Colonic mucosa (tissue), 4 donors: Measurements from ENCODE around the gene LMAN1. TPM values are rescaled to one million over a fixed set of nuclear protein-coding genes. Genes with fewer than 3 reads are reported as not detected.

Source experiments
- DNase-seq: peaks from one replicate; pipeline ENCODE4 v3.0.0-alpha.2; 2020
- H3K27ac ChIP-seq: fragments of 200-600 bp; one replicate; pipeline ENCODE4 v1.8.0; 2021
- H3K27me3 ChIP-seq: fragments of 200-600 bp; one replicate; pipeline ENCODE4 v1.8.0; 2021
- H3K36me3 ChIP-seq: fragments of 200-600 bp; one replicate; pipeline ENCODE4 v1.8.0; 2021
- H3K4me1 ChIP-seq: fragments of 200-600 bp; one replicate; pipeline ENCODE4 v1.8.0; 2021; ENCODE audit warnings: mild to moderate bottlenecking
- H3K4me3 ChIP-seq: fragments of 200-600 bp; one replicate; pipeline ENCODE4 v1.8.0; 2021
- H3K9ac ChIP-seq, 2 donors: one replicate each; pipeline ENCODE4 v1.7.0; 2013; ENCODE audit warnings: control low read depth in 2 of 2, low read depth in 2 of 2, low read length in 2 of 2
- H3K9me3 ChIP-seq: fragments of 200-600 bp; one replicate; pipeline ENCODE4 v1.8.0; 2021
- intact Hi-C: fragments of 100-400 bp; cut with DNase I; formaldehyde crosslinking; loops from one replicate; pipeline ENCODE4 v1.14.1; 2022
- total RNA-seq, 2 donors: library from RNA; stranded (reverse); fragmentation: NEBNext Ultra II Directional in 1 of 2; extraction: Animal tissue kit (Norgen Biotek cat#: 25700) in 1 of 2; gene quantifications; one replicate each; pipeline ENCODE4 v1.2.1, GENCODE V29; 2021
- TF ChIP-seq, protein P1 (sequence below): fragments of 200-600 bp; IDR thresholded peaks from one replicate; pipeline ENCODE4 v1.8.0; 2022; ENCODE audit warnings: antibody characterized with exemption, mild to moderate bottlenecking
- donor health status: healthy.
- donor health status: DM: no; HTN: no; CAD: no.
- donor health status: DM: no; HTN: no; CAD: no.

LMAN1 gene
- 10 to 100 TPM; 60.2 to 67.6 TPM for total RNA-seq

DNA sequence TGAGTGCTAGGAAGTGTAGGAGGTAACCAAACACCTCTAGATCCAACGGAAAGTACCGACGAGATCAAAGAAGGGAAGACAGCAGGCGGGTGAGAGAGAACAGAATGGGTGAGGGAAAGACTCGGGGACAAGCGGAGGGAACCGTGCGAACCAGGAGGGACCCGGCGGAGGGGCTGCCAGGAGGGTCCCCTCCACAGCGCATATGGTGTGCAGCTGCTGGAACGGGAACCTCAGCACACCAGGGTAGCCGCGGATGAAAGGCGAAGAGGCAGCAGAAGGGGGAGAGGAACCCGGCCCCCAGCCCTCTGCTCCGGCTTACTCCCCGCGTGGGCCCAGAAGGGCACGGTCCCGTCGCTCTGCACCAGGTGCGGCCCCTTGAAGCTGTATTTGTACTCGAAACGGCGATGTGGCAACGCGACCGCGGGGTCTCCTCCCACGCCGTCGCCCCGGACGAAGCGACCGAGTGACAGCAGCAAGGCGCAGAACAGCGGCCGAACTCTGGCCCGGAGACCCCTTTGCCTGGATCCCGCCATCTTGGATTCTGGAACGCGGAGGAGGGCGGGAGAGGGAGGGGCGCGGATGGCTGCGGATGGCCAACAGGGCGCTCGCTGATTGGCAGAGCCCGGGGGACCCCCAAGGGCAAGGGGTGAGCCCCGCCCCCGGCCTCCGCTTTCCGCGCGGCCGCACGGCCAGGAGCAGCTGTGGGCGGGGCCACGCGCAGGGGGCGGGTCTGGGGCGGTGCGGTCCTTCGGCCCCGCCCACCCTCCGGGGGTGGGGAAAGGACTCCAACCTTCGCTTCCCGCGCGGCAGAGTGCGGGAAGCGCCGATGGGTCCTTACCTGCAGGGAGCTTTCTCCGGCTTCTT is at the start of gene LMAN1:
Gene LMAN1, minus strand, starts transcription at position 554 of the 864 bp plus-strand sequence. Its CDS starts 21 bp downstream, at position 533.
- peak within 1 kb of the TSS; percentile 70 for H3K27ac ChIP-seq
- intact Hi-C loops, result no loop called here
- H3K9me3 ChIP-seq, result no peaks in the 10 kb centered on the region
- no peaks in the 10 kb centered on the region for H3K27me3 ChIP-seq
- H3K9ac ChIP-seq, result peak within 1 kb of the TSS; percentile 95
- TF ChIP-seq, protein P1, sequence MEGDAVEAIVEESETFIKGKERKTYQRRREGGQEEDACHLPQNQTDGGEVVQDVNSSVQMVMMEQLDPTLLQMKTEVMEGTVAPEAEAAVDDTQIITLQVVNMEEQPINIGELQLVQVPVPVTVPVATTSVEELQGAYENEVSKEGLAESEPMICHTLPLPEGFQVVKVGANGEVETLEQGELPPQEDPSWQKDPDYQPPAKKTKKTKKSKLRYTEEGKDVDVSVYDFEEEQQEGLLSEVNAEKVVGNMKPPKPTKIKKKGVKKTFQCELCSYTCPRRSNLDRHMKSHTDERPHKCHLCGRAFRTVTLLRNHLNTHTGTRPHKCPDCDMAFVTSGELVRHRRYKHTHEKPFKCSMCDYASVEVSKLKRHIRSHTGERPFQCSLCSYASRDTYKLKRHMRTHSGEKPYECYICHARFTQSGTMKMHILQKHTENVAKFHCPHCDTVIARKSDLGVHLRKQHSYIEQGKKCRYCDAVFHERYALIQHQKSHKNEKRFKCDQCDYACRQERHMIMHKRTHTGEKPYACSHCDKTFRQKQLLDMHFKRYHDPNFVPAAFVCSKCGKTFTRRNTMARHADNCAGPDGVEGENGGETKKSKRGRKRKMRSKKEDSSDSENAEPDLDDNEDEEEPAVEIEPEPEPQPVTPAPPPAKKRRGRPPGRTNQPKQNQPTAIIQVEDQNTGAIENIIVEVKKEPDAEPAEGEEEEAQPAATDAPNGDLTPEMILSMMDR, result no peak
- peak within 1 kb of the TSS; percentile 78 for H3K4me3 ChIP-seq
- DNase-seq, result peak; percentile 95
- H3K36me3 ChIP-seq, result no peaks in the 10 kb centered on the region
- no peaks in the 10 kb centered on the region for H3K4me1 ChIP-seq

DNA sequence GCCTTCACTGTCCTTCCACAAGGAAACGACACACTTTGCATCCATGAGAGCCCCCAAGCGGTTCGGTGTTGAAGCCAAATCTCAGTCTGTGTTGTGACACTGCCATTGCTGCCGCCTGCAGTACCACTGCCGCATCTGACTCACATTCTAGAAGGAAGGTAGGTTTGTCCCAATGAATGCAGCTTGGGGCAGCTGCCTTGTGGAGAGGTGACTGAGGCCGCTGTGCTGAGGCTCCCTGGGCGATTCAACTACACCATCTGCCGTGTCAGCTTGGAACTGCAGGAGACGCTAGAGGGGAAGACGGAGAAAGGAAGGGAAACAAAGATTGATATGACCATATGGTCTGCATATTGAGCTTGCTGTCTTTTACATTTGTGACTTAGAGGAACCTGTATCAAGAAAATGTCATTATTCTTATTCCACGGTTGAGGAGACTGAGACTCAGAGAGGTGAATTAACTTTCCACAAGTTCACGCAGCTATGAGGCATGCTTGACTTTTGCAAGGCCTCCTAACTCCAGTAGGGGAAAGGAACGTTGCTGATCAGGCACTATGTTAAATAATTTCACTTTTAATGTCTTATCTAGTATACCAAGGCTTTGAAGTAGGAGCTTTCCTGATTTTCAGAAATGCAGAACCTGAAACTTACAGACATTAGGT is 43.5 kb upstream of the LMAN1 start:
- Histone ChIP-seq H3K27me3 (no peaks in the 10 kb centered on the region), H3K36me3 (no peaks in the 10 kb centered on the region), H3K4me3 (no peak overlapping the region), H3K4me1 (no peaks in the 10 kb centered on the region), H3K9ac (no peak overlapping the region), H3K27ac (no peak overlapping the region), H3K9me3 (no peaks in the 10 kb centered on the region)
- DNase-seq, result peak; percentile 65
- TF ChIP-seq, protein P1, result peak; percentile 85
- intact Hi-C loops, result loop anchor here (2.0 to 5.0 kb wide), 2 partner anchors 90 to 154 kb away; no protein-coding TSS in a partner anchor

DNA sequence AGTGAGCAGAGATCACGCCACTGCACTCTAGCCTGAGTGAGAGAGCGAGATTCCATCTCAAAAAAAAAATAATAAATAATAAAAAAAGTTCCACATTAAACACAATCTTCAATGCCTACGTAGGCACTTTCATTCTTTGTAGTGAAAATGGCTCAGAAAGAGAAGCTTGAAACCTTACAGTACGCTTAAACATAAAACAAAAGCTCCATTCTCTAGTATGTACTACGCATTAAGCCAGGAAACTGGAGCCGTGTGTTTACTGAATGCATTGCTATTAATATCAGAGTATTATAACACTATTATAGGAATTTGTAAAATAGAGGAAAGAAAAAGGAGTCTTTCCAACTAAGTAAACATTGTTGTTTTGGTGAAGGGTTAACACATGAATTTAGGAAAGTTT is 41.3 kb upstream of the LMAN1 start:
- DNase-seq, result no peak
- Histone ChIP-seq H3K4me3 (no peak overlapping the region), H3K27ac (no peak overlapping the region), H3K36me3 (no peaks in the 10 kb centered on the region), H3K9me3 (no peaks in the 10 kb centered on the region), H3K27me3 (no peaks in the 10 kb centered on the region), H3K9ac (no peak overlapping the region), H3K4me1 (no peaks in the 10 kb centered on the region)
- intact Hi-C loops, result loop anchor here (5.0 kb wide), 1 partner anchor 88 kb away; no protein-coding TSS in a partner anchor
- TF ChIP-seq, protein P1, result no peak

DNA sequence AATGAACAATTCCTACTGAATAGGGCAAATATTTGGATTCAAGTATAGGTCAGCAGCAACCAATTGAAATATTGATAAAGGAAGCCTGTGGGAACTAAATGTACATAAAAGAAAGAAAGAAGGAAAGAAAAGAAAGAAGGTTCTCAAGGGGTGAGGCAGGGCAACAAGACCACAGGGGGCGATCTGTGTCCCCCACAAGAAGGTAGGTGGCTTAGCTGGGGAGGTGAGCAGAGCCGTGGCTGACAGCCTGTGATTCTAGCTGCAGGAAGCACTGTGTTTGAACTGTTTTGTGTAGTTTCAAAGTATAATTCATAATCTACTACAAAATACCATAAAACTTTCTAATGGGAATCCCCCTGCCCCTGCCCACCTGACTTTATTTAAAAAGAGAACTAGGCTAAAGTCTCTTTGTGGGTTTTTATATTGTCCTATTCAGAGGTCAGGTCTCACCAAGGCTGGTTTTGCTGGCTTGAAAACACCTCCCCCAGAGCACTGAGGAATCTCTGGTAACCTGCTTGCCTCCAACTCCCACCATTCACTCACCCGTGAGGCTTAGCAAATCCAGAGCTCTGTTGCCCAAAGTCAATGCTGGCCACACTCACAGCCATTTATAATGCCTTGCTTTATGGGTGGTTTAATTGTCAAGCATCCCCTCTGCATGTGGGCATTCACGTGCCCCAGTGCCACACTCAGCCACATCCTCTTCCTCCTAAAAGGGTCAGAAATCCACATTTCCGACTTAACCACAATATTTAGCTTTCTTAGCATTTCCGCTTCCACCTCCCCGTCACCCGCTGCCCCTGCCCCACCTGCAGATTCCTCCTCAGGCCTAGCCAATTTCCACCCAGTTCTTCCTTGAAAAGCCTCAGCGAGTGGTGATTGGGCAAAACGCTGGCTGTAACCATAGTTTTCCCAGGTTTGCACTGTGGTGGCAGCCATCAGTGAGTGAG is 36.4 kb upstream of the LMAN1 start:
- Histone ChIP-seq H3K4me1 (no peaks in the 10 kb centered on the region), H3K9ac (no peak overlapping the region), H3K4me3 (no peak overlapping the region), H3K27me3 (no peaks in the 10 kb centered on the region), H3K9me3 (no peaks in the 10 kb centered on the region), H3K36me3 (no peaks in the 10 kb centered on the region), H3K27ac (no peak overlapping the region)
- intact Hi-C loops, result no loop called here
- TF ChIP-seq, protein P1, result no peak
- DNase-seq, result no peak

- Histone ChIP-seq H3K36me3 (no peaks in the 10 kb centered on the region), H3K27me3 (no peaks in the 10 kb centered on the region), H3K4me3 (no peak overlapping the region), H3K9me3 (no peaks in the 10 kb centered on the region), H3K9ac (no peak overlapping the region), H3K27ac (no peak overlapping the region), H3K4me1 (no peaks in the 10 kb centered on the region)
- intact Hi-C loops, result no loop called here
- TF ChIP-seq, protein P1, result no peak
- DNase-seq, result no peak
These were observed 34.3 kb upstream of the LMAN1 start for GRCh38 chr18:59393381-59393780.
